Body of pancreas (tissue), 4 donors: ENCODE results near the gene AGAP3. TPM values are rescaled to one million over a fixed set of nuclear protein-coding genes. Genes with fewer than 3 reads are reported as not detected.

Experiments
- ATAC-seq: fragments of 150-250 bp; one replicate; pipeline ENCODE4 v1.9.1; 2016
- DNase-seq, 4 donors: peaks; one replicate each; pipeline ENCODE4 v3.0.0-alpha.2; 2019
- H3K27ac ChIP-seq, 4 donors: fragments of 200-600 bp; sonication (generic); 1 replicate in 3 of 4; 2 replicates in 1 of 4; pipeline versions ENCODE4 v1.5.1 to v1.6.1; 2016 to 2019; ENCODE audit warnings: mild to moderate bottlenecking in 1 of 4, mixed read lengths in 1 of 4, moderate library complexity in 1 of 4
- H3K27me3 ChIP-seq, 2 donors: fragments of 200-600 bp; sonication (generic); one replicate each; pipeline ENCODE4 v1.6.0; 2016; ENCODE audit warnings: mild to moderate bottlenecking in 1 of 2
- H3K36me3 ChIP-seq, 2 donors: fragments of 200-600 bp; sonication (generic); replicated peaks in 1 of 2; 2 replicates each; pipeline ENCODE4 v1.5.1; 2016; ENCODE audit warnings: low read depth in 2 of 2; ENCODE audit not compliant: insufficient read depth in 1 of 2
- H3K4me1 ChIP-seq: fragments of 200-600 bp; sonication (generic); one replicate; pipeline ENCODE4 v1.6.0; 2016
- H3K4me3 ChIP-seq, 2 donors: fragments of 200-600 bp; sonication (generic); 1 replicate in 1 of 2; 2 replicates in 1 of 2; pipeline ENCODE4 v1.5.1; 2016 to 2019
- H3K9me3 ChIP-seq, 3 donors: fragments of 200-600 bp; sonication (generic); 1 replicate in 2 of 3; 2 replicates in 1 of 3; pipeline ENCODE4 v1.5.1; 2016
- POLR2A ChIP-seq, 3 donors: fragments of 450-650 bp; IDR thresholded peaks; one replicate each; pipeline ENCODE4 v1.6.1; 2016; ENCODE audit warnings: antibody characterized with exemption in 3 of 3, mild to moderate bottlenecking in 2 of 3
- WGBS, 2 donors: methylation state at CpG; one replicate each; pipeline ENCODE4 v1.1.5; 2017; 5-methylcytosine and 5-hydroxymethylcytosine counted together
- intact Hi-C: fragments of 100-400 bp; cut with DNase I; formaldehyde crosslinking; loops from one replicate; pipeline ENCODE4 v1.15.1; 2023
- total RNA-seq, 2 donors: library from RNA; depleted of rRNA; stranded (reverse); fragments of >200 nt; gene quantifications; one replicate each; pipeline ENCODE4 v1.1.0, GENCODE V29; 2016
- TF ChIP-seq, protein P1 (sequence below), 7 experiments: fragments of 450-650 bp in 4 of 7; fragments of 200-600 bp in 3 of 7; sonication (generic) in 3 of 7; IDR thresholded peaks; one replicate each; pipeline ENCODE4 v1.5.1; 2016 to 2019; ENCODE audit warnings: antibody characterized with exemption in 7 of 7

Gene AGAP3
- total RNA-seq, 2 donors from 2014 or later = 45.4 to 104 TPM

DNA sequence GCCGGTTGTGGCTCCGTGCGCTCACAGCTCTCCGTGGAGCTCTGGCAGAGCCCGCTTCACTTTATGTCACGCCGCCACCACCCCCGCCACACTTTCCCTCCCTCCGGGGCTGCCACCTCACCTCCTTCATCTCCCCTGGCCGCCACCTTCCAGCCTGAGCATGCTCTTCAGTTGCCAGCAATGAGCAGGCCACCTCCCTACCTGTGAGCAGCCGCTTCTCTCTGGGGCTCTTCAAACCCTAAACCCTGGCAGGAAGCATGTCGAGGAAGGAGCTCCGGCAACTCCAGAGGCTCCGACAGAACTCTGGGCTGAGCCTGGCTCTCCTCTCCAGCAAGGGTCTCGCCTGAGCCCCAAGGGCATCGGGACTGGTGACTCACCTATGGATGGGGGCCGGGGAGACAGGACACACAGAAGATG lies 44.5 kb downstream of the AGAP3 start:
- DNase-seq (no peak), ATAC-seq (no peak)
- WGBS, 2 donors = 92 to 94% methylated on average over 11 to 13 of the region's 17 CpGs
- no peak for TF ChIP-seq POLR2A (IDR thresholded peaks at IDR 0.05)
- TF ChIP-seq, protein P1, sequence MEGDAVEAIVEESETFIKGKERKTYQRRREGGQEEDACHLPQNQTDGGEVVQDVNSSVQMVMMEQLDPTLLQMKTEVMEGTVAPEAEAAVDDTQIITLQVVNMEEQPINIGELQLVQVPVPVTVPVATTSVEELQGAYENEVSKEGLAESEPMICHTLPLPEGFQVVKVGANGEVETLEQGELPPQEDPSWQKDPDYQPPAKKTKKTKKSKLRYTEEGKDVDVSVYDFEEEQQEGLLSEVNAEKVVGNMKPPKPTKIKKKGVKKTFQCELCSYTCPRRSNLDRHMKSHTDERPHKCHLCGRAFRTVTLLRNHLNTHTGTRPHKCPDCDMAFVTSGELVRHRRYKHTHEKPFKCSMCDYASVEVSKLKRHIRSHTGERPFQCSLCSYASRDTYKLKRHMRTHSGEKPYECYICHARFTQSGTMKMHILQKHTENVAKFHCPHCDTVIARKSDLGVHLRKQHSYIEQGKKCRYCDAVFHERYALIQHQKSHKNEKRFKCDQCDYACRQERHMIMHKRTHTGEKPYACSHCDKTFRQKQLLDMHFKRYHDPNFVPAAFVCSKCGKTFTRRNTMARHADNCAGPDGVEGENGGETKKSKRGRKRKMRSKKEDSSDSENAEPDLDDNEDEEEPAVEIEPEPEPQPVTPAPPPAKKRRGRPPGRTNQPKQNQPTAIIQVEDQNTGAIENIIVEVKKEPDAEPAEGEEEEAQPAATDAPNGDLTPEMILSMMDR (IDR thresholded peaks at IDR 0.05) = no peak
- H3K9me3 ChIP-seq = no peaks in the 10 kb centered on the region
- H3K4me1 ChIP-seq = no peaks in the 10 kb centered on the region
- intact Hi-C loops = no loop called here
- peaks cover 0 to 29% of the 10 kb centered on the region in 2 donors for H3K36me3 ChIP-seq
- no peak overlapping the region for H3K27ac ChIP-seq
- no peaks in the 10 kb centered on the region for H3K27me3 ChIP-seq
- no peak overlapping the region for H3K4me3 ChIP-seq

DNA sequence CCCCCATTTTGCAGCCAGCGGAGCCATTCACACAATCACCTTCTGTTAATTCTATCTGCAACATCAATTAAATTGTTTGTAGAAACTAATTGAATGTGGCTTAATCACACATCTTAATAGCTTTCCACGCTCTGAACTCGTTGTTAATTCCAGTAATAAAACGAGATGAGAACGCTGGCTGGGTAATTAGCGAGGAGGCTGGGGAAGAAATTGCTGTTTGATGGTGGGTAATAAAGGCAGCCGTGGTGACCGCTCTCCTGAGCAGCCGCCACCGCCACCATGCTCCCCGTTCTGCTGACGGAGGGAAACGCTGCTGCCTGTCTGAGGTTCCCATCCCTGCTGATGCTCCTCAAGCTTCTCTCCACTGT lies 44.9 kb downstream of the AGAP3 start:
- DNase-seq (no peak), ATAC-seq (no peak)
- intact Hi-C loops = no loop called here
- Histone ChIP-seq H3K9me3 (no peaks in the 10 kb centered on the region), H3K36me3 (peaks cover 0 to 32% of the 10 kb centered on the region in 2 donors), H3K27me3 (no peaks in the 10 kb centered on the region), H3K27ac (no peak overlapping the region), H3K4me1 (no peaks in the 10 kb centered on the region), H3K4me3 (no peak overlapping the region)
- 88% methylated on average over 13 of the region's 13 CpGs for WGBS, 2 donors
- no peak for TF ChIP-seq POLR2A (IDR thresholded peaks at IDR 0.05)
- TF ChIP-seq, protein P1 (IDR thresholded peaks at IDR 0.05) = no peak

DNA sequence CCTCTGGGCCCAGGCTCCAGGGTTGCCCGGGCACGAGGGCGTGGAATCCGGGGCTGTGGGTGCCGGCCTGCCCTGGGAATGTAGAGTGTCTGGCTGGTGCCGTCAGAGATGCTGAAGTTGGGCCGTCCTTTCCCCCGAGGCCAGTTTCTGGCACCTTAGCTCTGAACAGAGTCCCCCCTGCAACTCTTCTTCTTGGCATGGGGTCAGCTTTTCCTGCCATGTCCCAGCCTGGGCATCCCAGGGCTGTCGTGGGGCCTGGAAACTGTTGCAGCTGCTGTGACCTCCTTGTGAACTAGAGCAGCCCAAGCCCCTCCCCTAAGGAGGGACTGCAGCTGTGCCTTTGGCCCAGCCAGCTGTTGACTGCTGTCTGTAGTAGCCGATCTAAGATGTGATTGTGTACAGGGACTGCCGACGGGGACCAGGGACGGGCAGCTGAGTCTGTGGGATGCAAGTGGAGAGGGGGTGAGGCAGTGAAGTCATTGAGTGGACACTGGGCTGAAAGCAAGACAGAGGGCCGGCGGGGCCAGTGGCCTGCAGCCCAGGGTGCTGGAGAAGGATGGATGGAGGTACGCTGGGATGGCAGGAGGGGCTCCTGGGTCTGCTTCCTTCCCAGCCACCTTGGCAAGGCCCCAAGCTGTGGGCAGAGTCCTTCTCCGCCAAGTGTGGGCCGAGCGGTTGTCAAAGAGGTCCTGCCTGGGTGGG lies 45.5 kb downstream of the AGAP3 start:
- H3K4me1 ChIP-seq = no peaks in the 10 kb centered on the region
- DNase-seq (no peak), ATAC-seq (no peak)
- no peaks in the 10 kb centered on the region for H3K27me3 ChIP-seq
- H3K9me3 ChIP-seq = no peaks in the 10 kb centered on the region
- no peak overlapping the region for H3K27ac ChIP-seq
- peaks cover 0 to 35% of the 10 kb centered on the region in 2 donors for H3K36me3 ChIP-seq
- no peak for TF ChIP-seq POLR2A (IDR thresholded peaks at IDR 0.05)
- TF ChIP-seq, protein P1 (IDR thresholded peaks at IDR 0.05) = no peak
- 74 to 93% methylated on average over 5 to 19 of the region's 19 CpGs for WGBS, 2 donors
- no peak overlapping the region for H3K4me3 ChIP-seq
- intact Hi-C loops = no loop called here

DNA sequence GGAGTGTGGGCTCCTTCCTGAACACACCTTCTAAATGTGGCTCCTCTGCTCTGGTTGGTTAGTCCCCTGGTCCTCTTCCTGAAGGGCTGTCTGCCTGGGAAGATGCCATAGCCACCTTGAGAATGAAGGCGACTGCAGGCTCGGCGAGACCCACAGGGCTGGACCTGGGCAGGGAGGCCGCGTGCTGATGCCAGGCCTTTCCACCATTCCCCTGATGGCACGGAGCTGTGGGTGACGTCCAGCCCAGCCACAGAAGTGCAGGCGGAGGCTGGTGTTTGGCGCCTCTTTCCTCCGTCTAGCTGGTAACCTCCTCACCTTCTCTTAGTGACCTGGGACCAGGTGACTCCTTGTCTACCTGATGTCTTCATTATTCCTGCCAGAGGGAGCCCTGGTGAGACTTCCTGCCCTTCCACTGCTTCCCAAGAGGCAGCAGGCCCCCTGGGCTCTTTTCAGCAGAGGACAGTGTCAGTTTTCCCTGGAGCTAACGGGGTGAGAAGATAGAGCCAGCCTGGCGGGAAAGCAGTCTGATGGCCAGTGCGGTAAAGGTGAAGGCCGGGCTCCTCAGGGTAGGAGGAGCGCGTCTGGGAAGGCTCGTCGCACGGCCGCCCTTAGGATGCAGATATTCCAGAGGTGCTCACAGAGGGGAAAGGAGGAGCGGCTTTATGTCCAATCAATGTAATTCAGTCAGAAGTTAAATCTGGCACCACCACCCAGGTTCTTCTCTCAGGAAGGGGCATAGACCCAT lies 46.4 kb downstream of the AGAP3 start:
- intact Hi-C loops = no loop called here
- no peak for ATAC-seq
- H3K36me3 ChIP-seq = peaks cover 0 to 35% of the 10 kb centered on the region in 2 donors

More for the DNA sequence above, 46.4 kb downstream of the AGAP3 start:
- Histone ChIP-seq H3K4me3 (no peak overlapping the region), H3K27me3 (no peaks in the 10 kb centered on the region), H3K9me3 (no peaks in the 10 kb centered on the region), H3K4me1 (no peaks in the 10 kb centered on the region), H3K27ac (no peak overlapping the region)
- 94% methylated on average over 11 to 21 of the region's 21 CpGs for WGBS, 2 donors
- TF ChIP-seq, protein P1 (IDR thresholded peaks at IDR 0.05) = no peak
- no peak for TF ChIP-seq POLR2A (IDR thresholded peaks at IDR 0.05)
- peak in 1 of 4 donors; percentile 3 for DNase-seq
